ENCODE results near the gene NLGN2.

NLGN2 gene

GRCh38 chr17:7438656-7439460, 31.2 kb downstream of the NLGN2 start:
- DNase-seq = no peak

DNA sequence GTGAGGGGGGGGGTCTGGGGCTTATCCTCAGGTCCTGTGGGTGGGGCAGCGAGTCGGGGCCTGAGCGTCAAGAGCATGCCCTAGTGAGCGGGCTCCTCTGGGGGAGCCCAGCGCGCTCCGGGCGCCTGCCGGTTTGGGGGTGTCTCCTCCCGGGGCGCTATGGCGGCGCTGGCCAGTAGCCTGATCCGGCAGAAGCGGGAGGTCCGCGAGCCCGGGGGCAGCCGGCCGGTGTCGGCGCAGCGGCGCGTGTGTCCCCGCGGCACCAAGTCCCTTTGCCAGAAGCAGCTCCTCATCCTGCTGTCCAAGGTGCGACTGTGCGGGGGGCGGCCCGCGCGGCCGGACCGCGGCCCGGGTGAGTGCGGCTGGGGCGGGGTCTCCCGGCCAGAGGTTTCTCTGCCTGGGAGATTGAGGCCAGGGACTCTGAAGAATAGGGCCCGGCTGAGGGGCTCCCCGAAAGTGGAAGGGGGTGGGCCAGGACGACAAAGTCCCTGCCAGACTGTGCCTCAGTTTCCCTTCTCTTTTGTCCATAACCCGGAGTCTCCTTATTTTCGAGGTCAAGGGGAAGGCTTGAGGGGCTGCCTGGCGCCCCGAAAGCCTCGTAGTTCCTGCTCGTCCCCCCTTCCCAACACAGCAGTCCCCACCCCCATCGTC, 31.9 kb downstream of the NLGN2 start, which contains the start of gene FGF11:
Gene FGF11, plus strand, starts transcription at position 51 of the 651 bp plus-strand sequence. Its CDS starts 109 bp downstream, at position 160.
- no peak for DNase-seq

DNA sequence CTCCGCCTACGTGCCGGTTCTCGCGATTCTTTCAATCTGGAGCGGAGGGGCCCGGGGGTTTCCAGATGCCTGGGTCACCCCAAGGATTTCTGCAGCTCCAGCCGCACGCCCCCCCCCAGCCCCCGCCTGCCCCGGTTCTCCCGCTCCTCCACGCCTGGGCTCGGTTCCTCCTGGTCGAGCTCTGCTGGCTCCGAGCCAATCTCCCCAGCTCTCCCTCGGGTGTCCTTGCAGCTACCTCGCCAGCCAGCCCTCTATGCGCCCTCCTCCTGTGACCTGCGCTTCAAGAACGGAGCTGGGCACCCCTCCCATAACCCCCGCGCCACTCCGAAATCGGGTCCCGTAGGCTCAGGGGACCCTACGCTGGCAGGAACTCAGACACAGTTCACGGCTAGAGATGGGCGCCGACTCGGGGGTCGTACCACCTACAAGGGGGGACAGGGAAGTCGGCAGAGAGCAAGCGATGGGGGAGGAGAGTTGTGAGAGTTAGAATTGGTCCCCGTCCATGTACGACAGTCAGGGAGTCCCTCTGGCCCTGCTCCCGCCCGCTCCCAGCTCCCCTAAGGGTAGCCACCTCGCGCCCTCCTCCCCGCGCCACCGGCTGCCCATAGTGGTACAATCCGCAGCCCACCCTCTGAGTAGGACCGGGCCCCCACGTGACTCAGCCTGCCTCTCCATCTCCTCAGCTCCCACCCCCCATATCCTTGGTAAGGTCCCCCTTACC, 32.6 kb downstream of the NLGN2 start:
- no peak for DNase-seq

GRCh38 chr17:7440834-7441195, 33.2 kb downstream of the NLGN2 start:
- DNase-seq = no peak

- DNase-seq = no peak
These were observed 33.6 kb downstream of the NLGN2 start for GRCh38 chr17:7441266-7441665.

DNA sequence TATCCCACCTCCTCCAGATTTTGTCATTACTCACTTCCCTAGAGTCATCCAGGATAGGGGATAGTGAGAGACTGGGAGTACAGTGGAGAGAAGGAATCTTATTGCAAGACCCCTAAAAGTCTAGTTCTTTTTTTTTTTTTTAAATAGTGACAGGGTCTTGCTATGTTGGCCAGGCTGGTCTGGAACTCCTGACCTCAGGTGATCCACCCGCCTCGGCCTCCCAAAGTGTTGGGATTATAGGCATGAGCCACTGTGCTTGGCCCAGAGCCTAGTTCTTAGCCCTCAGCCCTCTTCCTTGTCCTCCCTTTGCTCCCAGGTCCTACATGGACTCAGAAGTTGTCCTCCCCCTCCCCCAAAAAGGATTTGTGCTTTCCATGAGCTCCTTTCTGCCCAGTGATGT, 34.5 kb downstream of the NLGN2 start:
- DNase-seq = no peak

- no peak for DNase-seq
These were observed 36.1 kb downstream of the NLGN2 start for GRCh38 chr17:7443499-7444485.

DNA sequence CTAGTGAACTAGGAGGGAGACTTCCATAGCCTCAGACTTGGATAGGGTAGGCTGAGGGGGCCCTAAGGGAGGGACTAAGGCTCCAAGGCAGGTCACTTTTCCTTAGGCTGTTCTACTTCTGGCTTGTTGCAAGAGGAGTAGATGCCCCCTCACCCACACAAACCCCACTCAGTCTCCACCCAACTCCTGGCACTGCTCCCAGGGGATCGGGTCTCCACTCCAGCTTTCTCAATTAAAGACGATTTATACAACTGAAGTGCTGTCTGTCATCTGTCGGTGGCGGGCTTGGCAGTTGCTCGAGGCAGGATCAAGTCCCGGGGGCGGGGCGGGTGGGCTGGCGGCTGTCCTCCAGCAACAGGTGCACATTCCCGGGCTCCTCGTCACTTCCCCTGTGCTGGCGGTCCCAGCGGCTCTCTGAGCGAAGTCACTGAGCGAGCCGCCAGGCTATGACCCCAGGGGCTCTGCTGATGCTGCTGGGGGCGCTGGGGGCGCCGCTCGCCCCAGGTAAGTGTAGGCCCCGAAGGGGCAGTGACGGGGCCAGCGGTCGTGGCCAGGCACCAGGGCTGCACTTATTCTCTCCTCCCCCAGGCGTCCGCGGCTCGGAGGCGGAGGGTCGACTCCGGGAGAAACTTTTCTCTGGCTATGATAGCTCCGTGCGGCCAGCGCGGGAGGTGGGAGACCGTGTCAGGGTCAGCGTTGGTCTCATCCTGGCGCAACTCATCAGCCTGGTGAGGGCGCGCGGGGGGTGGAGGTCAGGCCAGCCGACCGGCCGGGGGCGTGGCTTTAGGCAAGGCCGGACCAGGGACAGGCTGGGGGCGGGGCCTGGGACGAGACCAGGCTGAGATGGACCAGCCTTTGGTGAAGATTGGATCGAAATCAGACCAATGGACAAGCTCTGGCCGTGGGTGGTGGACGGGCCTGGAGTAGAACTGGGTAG, 37.3 kb downstream of the NLGN2 start, which contains the start of gene CHRNB1:
Gene CHRNB1, plus strand, starts transcription at position 380 of the 937 bp plus-strand sequence. Its CDS starts 67 bp downstream, at position 447.
- DNase-seq = peak; percentile 9

- DNase-seq = no peak
These were observed 37.9 kb downstream of the NLGN2 start for GRCh38 chr17:7445619-7445968.

DNA sequence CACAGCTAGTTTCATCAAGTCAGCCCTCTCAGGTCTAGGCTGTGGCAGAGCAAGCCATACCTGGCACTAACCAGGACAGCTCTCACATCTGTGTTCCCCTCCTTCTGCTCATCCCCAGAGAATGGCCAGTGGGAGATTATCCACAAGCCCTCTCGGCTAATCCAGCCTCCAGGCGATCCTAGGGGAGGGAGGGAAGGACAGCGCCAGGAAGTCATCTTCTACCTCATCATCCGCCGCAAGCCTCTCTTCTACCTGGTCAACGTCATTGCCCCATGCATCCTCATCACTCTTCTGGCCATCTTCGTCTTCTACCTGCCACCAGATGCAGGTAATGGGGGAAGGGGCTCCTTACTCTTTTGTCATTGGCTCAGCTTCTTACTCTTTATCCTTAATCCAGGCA, 40.8 kb downstream of the NLGN2 start:
- no peak for DNase-seq

DNA sequence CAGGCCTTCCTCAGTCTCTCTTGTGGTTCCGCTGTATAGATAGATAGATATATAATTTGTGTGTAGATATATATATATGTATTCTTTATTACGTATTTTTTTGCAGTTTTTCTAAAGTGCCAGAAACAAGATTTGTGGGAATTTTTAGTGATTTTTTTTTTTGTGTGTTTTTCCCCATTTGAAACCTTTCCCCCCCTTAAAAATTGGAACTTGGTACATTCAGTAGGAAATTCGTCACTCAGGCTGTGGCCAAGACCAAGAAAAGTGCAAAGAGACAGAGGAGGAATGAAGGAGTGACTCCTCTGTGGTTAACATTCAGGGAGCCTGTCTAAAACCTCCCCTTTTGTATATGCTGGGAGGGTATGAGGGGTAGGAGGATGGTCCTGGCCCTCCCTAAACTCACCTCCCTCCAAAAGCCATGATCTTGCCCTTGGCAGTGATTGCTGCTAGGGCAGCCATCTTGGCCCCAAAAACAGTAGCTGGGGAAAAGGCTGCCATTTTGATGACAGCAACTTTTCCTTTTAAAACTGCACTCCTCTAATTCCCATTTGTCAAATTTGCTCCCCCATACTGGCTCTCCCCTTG, 52.4 kb downstream of the NLGN2 start:
- DNase-seq = no peak

DNA sequence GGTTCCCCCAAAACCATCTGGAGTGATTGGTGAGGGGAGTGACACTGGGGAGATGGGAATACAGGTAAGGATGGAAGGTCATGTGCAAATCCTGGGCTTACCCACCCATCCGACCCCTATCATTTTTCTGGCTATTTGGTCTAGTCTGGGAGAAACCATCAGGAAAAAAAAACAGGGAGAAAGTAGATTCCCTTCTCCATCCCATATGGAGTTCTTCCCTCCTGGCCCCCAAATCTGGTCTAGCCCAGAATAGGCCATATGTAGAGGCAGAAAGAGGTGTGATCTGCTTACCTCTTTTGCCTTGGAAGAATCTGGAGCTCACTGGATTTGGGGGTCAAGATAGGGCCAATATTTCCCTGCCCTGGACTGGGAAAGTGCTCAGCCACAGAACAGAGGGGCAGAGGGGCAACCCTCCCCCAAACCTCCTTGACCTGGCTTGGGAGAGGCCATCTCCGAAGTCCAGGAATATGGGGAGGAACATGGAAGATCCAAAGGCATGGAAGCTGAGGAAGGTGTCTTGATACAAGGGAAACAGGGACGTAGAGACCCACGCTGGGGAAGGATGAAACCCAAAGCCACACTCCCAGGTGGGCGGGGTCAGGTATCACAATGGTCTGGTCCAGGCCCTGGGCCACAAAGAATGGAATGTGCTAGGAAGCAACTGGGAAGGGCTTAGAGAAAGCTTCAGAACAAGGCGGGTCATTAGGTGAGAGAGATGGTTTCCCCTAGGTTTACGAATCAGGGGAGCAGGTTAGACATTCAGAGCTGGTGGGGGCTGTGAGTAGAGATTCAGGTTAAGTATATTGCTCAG, 53.4 kb downstream of the NLGN2 start:
- DNase-seq = no peak

GRCh38 chr17:7462474-7463371, 55.1 kb downstream of the NLGN2 start:
- DNase-seq = no peak

DNA sequence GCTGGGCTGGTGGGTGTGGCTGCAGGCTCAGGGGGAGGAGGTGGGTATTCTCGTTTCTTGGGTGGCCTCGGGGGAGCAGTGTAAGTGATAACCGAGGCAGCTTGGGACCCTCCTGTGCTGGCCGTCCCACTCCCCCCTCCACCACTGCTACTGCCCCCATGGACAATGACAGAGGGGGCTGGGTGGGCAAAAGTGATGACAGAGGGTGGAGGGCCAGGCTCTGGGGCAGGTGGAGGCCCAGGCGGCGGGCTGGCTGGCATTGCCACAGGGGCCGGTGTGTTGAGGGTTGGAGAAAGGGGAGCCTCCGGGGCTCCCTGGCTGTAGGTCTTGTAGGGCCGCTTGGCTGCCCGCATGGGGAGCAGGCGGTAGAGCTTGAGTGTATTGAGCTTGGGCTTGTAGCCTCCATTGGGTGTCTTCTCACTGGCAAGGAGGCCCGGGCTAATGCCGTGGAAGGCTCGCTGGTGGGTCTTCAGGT, 55.8 kb downstream of the NLGN2 start:
- DNase-seq = no peak

DNA sequence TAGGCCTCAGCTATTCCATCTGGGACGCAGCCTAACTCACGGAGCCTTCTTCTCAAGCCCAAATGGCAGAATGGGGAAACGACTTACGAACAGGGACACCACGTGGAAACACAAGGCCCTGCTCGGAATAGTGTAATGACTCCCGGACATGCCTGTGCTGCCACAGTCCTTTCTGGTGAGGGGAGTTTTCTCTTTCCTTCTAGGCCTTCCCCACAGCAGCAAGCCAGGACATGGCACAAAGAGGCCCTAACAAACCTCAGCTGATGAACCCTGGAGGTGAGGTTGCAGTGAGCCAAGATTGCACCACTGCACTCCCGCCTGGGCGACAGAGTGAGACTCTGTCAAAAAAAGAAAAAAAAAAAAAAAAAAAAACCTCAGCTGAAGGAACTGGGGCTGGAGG, 56.4 kb downstream of the NLGN2 start:
- no peak for DNase-seq

DNA sequence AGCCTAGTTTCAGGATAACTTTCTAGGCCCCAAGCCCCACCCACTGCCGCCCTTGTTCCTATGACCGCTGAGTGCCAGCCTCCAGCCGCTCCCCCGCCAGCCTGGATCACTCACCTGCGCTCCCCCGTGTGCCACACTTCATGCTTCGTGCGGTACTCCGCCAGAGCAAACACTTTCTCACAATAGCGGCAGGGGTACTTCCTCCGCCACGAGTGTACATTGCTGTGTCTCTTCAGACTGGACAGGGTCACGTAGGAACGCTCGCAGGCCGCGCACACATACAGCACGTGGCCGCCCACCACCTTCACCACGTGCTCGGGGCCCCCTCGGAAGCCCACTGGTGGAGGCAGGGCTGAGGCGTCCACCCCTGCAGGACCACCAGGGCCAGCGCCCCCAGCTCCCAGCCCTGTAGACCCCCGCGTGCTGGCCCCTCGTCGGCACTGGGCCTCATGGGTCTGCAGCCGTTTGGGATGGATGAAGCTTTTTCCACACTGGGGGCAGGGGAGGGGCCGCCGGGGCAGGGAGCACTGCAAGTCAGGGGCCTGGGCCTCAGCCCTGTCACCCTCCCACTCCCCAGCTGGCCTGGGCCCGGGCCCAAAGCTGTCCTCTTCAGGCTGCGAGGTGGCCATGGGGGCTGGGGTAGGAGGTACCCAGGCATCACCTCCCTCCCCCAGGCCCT, 58.1 kb downstream of the NLGN2 start:
- no peak for DNase-seq

GRCh38 chr17:7466318-7466638, 58.6 kb downstream of the NLGN2 start:
- DNase-seq = no peak

DNA sequence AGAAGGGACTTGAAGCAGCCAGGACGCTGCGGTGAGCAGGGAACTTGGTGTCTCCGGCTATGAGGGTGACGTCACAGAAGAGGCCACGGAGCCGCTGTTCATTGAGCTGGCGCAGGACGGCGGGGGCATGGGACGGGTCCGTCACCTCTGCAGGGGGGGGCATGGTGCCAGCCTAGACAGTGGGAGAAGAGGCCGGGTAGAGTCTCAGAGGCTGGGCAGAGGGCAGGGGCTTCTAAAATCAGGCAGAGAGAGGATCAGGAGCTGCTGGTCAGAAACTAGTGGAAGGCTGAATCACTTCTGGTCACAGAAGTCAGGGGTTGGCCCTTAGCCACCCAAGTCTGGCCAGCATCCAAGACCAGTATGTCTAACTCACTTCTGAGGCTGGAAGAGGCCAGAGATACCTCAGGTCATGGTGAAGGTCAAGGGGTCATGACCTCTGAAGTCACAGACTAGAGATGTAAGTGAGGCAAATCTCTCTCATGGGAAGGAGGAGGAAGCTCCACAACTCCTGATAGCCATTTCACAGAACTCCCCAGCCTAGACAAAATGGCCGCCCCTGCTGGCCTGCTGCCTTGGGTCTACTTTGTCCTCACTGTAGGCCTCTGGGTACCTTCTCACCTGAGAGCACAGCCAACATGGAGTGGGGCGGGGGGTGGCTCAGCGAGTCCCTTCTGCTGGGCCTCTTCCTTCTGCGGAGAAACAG, 59.1 kb downstream of the NLGN2 start:
- DNase-seq = no peak

Data from NCI-H2029 treated with DMSO at 0.1 percent for 48 hours (cell line).